Kidney epithelial cell (primary cell): ENCODE data around the gene COL5A3. TPM values are rescaled to one million over a fixed set of nuclear protein-coding genes. Genes with fewer than 3 reads are reported as not detected.

Experiments
- DNase-seq: peaks from one replicate; pipeline ENCODE4 v3.0.0-alpha.2; 2010; ENCODE audit warnings: low read depth
- H3K27me3 ChIP-seq: 2 replicates; pipeline ENCODE4 v1.6.0; 2011; ENCODE audit warnings: low read length; ENCODE audit not compliant: control insufficient read depth, insufficient read depth
- H3K36me3 ChIP-seq: 2 replicates; pipeline ENCODE4 v1.5.1; 2011; ENCODE audit warnings: low read length; ENCODE audit not compliant: control insufficient read depth, insufficient read depth
- H3K4me3 ChIP-seq: 2 replicates; pipeline ENCODE4 v1.5.1; 2011; ENCODE audit warnings: low read depth, mild to moderate bottlenecking, control low read depth, low read length
- CTCF ChIP-seq: IDR thresholded peaks from 2 replicates; pipeline ENCODE4 v1.5.1; 2011; ENCODE audit warnings: mild to moderate bottlenecking, moderate library complexity, low read length, control low read depth, inconsistent platforms; ENCODE audit not compliant: insufficient read depth, poor library complexity, severe bottlenecking
- total RNA-seq: library from RNA; depleted of rRNA; stranded (reverse); fragments of >200 nt; gene quantifications from 2 replicates; pipeline ENCODE4 v1.2.3, GENCODE V29; 2015

COL5A3 gene
- total RNA-seq, 1 donor from 2014 or later, result 0.79 TPM

- H3K36me3 ChIP-seq, result no peaks in the 10 kb centered on the region
- DNase-seq, result no peak
- no peak for TF ChIP-seq CTCF
- no peak overlapping the region for H3K4me3 ChIP-seq
- H3K27me3 ChIP-seq, result no peaks in the 10 kb centered on the region
Measured at GRCh38 chr19:10043286-10043927, 33.1 kb upstream of the COL5A3 start.

GRCh38 chr19:10037809-10038208 is 27.5 kb upstream of the COL5A3 start:
- Histone ChIP-seq H3K36me3 (no peaks in the 10 kb centered on the region), H3K27me3 (peaks cover 5% of the 10 kb centered on the region), H3K4me3 (no peak overlapping the region)
- TF ChIP-seq CTCF, result no peak
- no peak for DNase-seq

GRCh38 chr19:10037367-10037766 is 27.1 kb upstream of the COL5A3 start:
- no peak for DNase-seq
- H3K27me3 ChIP-seq, result peaks cover 5% of the 10 kb centered on the region
- H3K36me3 ChIP-seq, result no peaks in the 10 kb centered on the region
- H3K4me3 ChIP-seq, result no peak overlapping the region
- no peak for TF ChIP-seq CTCF

- TF ChIP-seq CTCF, result no peak
- DNase-seq, result no peak
- Histone ChIP-seq H3K4me3 (no peak overlapping the region), H3K36me3 (no peaks in the 10 kb centered on the region), H3K27me3 (peaks cover 5% of the 10 kb centered on the region)
Measured at GRCh38 chr19:10036601-10037071, 26.3 kb upstream of the COL5A3 start.

- H3K27me3 ChIP-seq, result peaks cover 5% of the 10 kb centered on the region
Measured at GRCh38 chr19:10033614-10034013, 23.3 kb upstream of the COL5A3 start.

More at GRCh38 chr19:10033614-10034013, 23.3 kb upstream of the COL5A3 start:
- no peak overlapping the region for H3K4me3 ChIP-seq
- DNase-seq, result no peak
- no peak for TF ChIP-seq CTCF
- no peaks in the 10 kb centered on the region for H3K36me3 ChIP-seq
